ENCODE measurements around the gene AFP.

AFP gene

GRCh38 chr4:73438582-73439215 is 2.7 kb downstream of the AFP start:
- FAIRE-seq: no peak

- FAIRE-seq: no peak
Observed at GRCh38 chr4:73439445-73439844, 3.4 kb downstream of the AFP start.

DNA sequence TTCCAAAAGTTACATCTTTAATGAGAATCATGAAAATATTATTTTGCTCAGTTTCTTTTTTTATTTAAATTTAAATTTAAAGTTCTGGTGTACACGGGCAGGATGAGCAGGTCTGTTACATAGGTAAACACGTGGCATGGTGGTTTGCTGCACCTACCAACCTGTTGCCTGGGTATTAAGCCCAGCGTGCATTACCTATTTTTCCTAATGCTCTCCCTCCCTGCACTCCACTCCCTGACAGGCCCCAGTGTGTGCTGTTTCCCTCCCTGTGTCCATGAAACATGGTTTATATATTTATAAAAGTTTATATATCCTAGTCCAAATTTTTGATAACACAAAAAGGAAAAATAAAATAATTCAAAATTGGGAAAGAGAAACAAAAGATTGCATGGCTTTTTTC is 4.0 kb downstream of the AFP start:
- no peak for FAIRE-seq

DNA sequence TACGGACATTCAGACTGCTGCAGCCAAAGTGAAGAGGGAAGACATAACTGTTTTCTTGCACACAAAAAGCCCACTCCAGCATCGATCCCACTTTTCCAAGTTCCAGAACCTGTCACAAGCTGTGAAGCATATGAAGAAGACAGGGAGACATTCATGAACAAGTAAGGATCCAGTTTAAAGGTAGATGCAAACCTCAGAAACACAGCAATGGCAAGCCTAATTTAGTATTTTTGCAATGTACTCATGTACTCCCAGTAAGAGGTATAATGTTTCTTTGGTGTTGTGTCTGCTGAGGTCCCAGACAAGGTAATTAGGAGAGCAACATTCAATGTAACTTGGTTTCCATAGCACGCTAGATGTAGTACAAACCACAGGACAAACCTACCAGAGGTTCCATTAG is 4.6 kb downstream of the AFP start:
- no peak for FAIRE-seq

DNA sequence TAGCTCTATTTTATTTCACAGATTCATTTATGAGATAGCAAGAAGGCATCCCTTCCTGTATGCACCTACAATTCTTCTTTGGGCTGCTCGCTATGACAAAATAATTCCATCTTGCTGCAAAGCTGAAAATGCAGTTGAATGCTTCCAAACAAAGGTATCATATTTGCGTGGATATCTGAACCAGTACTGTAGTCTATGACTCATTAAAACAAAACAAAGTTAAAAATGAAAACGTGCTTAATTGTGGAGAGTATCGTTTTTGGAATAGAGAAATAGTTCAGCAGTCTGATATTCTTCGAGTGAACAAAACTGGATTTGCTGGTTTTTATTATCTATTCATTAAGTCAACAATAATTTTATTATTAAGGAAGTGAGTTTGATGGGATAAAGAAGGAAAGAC is 6.3 kb downstream of the AFP start:
- no peak for FAIRE-seq

DNA sequence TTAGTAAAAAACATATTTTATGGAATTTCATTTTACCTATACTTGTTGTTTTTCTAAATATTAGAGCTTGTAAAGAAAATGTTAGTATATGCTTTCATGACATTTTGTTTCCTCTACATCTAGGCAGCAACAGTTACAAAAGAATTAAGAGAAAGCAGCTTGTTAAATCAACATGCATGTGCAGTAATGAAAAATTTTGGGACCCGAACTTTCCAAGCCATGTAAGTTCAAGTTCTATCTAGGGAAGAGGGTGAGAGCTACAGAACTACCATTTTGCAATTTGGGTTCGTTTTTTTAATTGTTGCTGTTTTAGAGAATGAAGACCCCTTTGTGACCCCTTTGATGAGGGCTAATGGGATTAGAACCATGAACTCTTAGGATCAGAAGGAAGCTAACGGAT is 7.2 kb downstream of the AFP start:
- no peak for FAIRE-seq

DNA sequence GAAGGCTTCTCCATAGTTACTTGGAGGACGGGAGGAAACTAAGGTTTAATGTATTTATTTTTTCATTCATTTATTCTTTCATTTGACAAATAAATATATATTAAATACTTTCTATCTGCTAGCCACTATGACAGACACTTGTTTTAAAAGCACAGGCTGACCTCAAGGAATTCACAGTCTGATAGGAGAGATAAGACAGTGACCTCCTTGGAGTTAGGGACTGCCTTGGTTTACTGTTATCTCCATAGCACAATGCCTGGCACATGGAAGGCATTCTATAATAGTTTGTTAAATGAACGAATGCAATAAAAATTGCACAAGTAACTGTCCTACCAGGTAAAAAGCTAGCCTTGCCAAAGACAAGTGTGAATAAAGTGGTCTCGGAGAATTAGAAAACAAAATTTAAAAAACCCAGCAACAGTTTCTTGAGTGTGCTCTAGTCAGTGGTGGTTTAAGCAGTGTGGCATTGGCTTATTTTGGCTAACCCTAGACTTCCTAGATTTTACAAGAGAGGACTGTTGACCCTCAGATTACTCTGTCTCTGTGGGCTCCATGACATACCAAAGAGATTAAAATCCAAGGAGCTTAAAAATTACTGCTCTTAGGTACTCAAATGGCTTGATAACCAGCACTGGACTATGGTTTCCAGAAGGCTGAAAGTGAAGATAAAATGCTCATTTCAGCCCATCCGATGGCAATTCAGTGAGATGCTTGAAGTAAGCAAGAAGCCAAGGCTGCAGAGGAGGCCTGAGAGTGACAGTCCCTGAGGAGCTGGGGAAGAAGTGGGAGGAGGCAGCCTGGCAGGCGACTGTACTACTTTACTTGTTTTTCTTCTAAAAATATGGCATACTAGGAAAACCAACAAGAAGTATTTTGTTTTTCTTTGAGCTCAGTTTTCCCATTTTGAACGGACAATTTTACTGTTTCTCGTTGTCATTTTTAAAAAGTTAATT is 9.6 kb downstream of the AFP start:
- FAIRE-seq: no peak

GRCh38 chr4:73446336-73446938 is 10.4 kb downstream of the AFP start:
- FAIRE-seq: peak; percentile 91

GRCh38 chr4:73447671-73448070 is 11.7 kb downstream of the AFP start:
- no peak for FAIRE-seq

GRCh38 chr4:73448448-73449203 is 12.6 kb downstream of the AFP start:
- FAIRE-seq: no peak

GRCh38 chr4:73450398-73451004 is 14.5 kb downstream of the AFP start:
- no peak for FAIRE-seq

GRCh38 chr4:73451404-73451803 is 15.4 kb downstream of the AFP start:
- no peak for FAIRE-seq

- FAIRE-seq: no peak
Observed at GRCh38 chr4:73451981-73452747, 16.1 kb downstream of the AFP start.

DNA sequence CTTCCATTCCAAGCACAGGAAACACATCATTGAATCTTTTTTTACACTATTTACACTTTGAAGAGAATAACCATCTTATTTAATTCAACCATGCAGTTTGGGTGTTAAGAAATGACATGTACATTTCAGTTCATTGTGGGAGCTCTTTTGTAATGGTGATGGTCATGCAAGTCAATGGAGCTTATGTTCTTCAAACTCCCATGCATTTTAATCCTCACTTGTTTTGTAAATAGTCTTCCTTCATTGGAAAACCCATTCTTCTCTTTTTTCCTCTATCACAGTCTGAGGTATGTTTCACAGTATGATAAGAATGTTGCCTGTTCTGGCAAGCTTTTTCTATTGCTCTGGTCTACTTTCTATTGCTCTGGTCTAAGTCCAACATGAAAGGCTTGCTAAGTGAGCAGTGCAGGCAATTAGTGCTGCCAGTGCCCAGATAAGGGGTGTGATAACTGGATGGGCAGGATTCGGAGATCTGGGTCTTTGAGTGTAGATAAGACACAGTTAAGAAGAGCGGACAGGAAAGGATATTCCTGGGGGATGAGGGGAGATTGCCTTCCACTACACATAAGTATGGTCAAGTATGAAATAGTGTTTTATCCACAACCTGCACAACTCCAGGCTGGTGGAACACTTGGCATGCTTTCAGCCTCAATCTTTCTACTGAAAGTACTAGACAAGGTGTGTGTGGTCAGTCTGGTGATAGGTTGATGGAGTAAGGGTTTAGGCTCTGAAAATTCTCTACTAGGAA is 17.1 kb downstream of the AFP start:
- no peak for FAIRE-seq

GRCh38 chr4:73453701-73454005 is 17.6 kb downstream of the AFP start:
- FAIRE-seq: no peak

DNA sequence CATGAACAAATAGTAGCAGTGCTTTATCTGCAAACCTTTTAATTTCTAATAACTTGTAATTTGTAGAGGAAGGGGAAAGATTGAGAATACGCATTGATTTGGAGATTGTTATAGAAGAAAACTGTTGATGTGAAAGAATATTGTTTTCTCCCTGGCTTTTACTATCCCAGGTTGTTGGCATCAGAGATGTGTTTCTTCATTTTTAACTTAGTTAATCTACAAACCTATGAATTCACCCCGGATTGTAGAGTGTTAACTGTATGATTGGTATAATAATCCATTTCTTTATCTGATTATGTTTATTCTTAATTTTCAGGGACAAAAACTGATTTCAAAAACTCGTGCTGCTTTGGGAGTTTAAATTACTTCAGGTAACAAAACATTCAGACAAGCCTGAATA is 18.9 kb downstream of the AFP start:
- FAIRE-seq: no peak

DNA sequence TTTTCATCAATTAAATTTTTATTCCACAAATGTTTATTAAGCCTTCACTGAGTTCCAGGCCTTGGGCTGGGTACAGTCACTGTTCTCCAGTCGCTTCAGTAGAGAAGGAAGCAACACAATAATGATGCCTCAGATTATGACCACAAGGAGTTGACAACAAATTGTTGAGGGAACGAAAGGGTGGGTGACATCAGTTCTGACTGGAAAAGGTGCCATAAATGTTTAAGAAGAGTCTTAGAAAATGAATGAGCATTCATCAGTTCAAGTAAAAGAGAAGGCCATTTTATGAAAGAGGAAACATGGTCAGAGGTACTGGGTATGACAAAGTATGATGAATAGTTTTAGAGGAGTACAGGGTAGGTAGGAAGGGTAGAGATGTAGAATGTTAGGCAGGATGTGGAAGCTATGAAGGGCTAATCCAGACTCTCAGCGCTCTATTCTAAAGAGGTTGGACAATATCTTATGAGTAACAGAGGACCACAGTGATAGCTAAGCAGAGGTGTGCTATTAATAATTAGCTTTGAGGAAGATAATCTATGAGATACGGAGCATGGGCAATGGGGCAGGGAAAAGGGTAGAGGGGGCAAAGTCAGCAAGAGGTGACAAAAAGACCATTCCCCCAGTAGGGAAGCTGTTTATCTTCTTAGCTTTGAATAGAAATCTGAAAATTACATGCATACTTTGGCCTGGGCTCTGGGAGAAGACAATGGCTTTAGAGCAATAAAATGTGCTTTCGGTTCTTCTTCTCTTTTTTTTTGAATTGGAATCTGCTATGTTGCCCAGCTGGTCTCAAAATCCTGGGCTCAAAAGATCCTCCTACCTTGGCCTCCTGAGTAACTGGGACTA is 20.4 kb downstream of the AFP start:
- no peak for FAIRE-seq

DNA sequence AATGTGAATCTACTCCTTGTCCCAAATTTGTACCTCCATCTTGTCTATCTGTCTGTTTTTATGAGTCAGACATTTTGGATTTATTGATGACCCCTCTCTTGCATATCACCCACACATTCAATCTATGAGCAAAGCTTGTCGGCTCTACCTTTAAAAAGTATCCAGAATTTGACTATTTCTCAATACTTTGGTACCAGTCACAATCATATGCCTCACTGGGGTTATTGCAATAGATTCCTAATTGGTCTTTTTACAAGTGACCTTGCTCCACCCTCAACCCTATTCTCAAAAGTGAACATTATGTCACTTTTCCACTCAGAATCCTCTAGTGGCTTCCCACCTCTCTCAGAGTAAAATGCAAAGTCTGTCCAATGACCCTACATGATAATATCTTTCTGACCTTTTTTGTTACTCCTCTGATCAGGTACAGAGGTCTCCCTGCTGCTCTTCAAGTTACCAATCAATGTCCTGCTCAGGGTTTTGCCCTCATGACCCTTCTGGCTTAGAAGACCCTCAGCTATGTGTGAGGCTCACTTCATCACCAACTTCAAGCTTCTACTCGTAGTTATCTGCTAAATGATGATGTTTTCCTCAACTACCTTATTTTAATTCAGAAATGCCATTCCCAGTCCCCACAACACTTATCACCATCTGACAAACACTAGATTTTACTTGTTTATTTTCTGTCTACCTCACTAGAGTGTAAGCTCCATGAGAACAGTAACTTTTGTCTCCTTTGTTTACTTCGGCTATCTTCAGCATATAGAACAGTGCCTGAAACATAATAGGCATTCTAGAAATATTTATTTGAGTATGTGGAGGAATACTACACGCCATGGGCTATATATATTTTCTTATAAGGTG is 22.4 kb downstream of the AFP start:
- no peak for FAIRE-seq

- FAIRE-seq: no peak
Observed at GRCh38 chr4:73459048-73459421, 23.0 kb downstream of the AFP start.
